Psoas muscle (tissue), 8 donors: Measurements from ENCODE around the gene NEDD4. TPM values are rescaled to one million over a fixed set of nuclear protein-coding genes. Genes with fewer than 3 reads are reported as not detected.
"Not testable (repeated sequence)": the region's sequence is repeated elsewhere in the genome, so short reads cannot be mapped to it uniquely, and the experiment has no call there.

Source experiments
- ATAC-seq, 4 donors: fragments of 200-7000 bp; cut with Tn5 transposase; one replicate each; pipeline ENCODE4 v1.9.1; 2020; ENCODE audit warnings: moderate library complexity in 3 of 4, mild to moderate bottlenecking in 2 of 4
- DNase-seq, 2 donors: peaks; one replicate each; pipeline ENCODE4 v3.0.0-alpha.2; 2020
- H3K27ac ChIP-seq: fragments of 200-600 bp; one replicate; pipeline ENCODE4 v1.8.0; 2022
- H3K27me3 ChIP-seq, 3 donors: fragments of 200-600 bp in 1 of 3; one replicate each; pipeline versions ENCODE4 v1.6.1 to v1.8.0; 2013 to 2022; ENCODE audit warnings: low read length in 2 of 3, mild to moderate bottlenecking in 2 of 3, moderate library complexity in 1 of 3; ENCODE audit not compliant: insufficient read depth in 3 of 3
- H3K36me3 ChIP-seq, 2 donors: fragments of 200-600 bp in 1 of 2; one replicate each; pipeline versions ENCODE4 v1.6.1 to v1.8.0; 2013 to 2022; ENCODE audit warnings: low read depth in 1 of 2, mild to moderate bottlenecking in 1 of 2, moderate library complexity in 1 of 2; ENCODE audit not compliant: insufficient read depth in 1 of 2
- H3K4me1 ChIP-seq: fragments of 200-600 bp; one replicate; pipeline ENCODE4 v1.8.0; 2022
- H3K4me3 ChIP-seq: fragments of 200-600 bp; one replicate; pipeline ENCODE4 v1.8.0; 2022; ENCODE audit warnings: mild to moderate bottlenecking
- H3K9me3 ChIP-seq: fragments of 200-600 bp; one replicate; pipeline ENCODE4 v1.8.0; 2022
- CTCF ChIP-seq: fragments of 200-600 bp; IDR thresholded peaks from one replicate; pipeline ENCODE4 v1.8.0; 2022; ENCODE audit warnings: antibody characterized with exemption
- WGBS, 3 donors: extraction: QIAGEN DNeasy Blood & Tissue Kit; methylation state at CpG; one replicate each; pipeline versions ENCODE4 v1.1.6 to v1.1.7; 2013; 5-methylcytosine and 5-hydroxymethylcytosine counted together
- intact Hi-C, 2 donors: fragments of 100-400 bp; cut with DNase I; formaldehyde crosslinking; loops; one replicate each; pipeline versions ENCODE4 v1.11.0 to v1.14.2; 2022
- polyA plus RNA-seq, 3 donors: library from polyadenylated mRNA; stranded (reverse); fragments of 200-250 nt; gene quantifications; one replicate each; pipeline ENCODE4 v1.2.3, GENCODE V29; 2013
- total RNA-seq, 4 donors: library from RNA; stranded (reverse); fragmentation: NEBNext Ultra II Directional in 2 of 4; extraction: Animal tissue kit (Norgen Biotek cat#: 25700) in 2 of 4; gene quantifications; one replicate each; pipeline versions ENCODE4 v1.2.1 to v1.2.4, GENCODE V29; 2021 to 2023
- donor health status: healthy with polysubstance abuse.
- donor health status: DM: no; HTN: no; CAD: no; lungs with moderate emphysema.
- donor health status: Bipolar disorder and iron deficiency.
- donor health status: healthy.
- donor health status: DM: yes; HTN: yes; CAD: no.
- donor health status: DM: no; HTN: no; CAD: no.
- donor health status: DM: no; HTN: no; CAD: no.
- donor health status: DM: yes; HTN: yes; CAD: no.

The NEDD4 gene
- total and polyA plus RNA-seq, 7 donors = 36.2 to 145 (median 94.5) TPM

- 82 to 85% (median 83%) methylated on average over 8 of the region's 8 CpGs for WGBS, 3 donors
- Histone ChIP-seq H3K4me3 (no peak overlapping the region), H3K27me3 (no peaks in the 10 kb centered on the region), H3K4me1 (no peaks in the 10 kb centered on the region), H3K9me3 (no peaks in the 10 kb centered on the region), H3K27ac (no peak overlapping the region), H3K36me3 (no peaks in the 10 kb centered on the region)
- ATAC-seq (no peak), DNase-seq (peak in 1 of 2 donors; percentile 53)
- peak; percentile 36 for TF ChIP-seq CTCF
- intact Hi-C loops = no loop called here
Measured at GRCh38 chr15:55789066-55789660, 204.2 kb downstream of the NEDD4 start.

DNA sequence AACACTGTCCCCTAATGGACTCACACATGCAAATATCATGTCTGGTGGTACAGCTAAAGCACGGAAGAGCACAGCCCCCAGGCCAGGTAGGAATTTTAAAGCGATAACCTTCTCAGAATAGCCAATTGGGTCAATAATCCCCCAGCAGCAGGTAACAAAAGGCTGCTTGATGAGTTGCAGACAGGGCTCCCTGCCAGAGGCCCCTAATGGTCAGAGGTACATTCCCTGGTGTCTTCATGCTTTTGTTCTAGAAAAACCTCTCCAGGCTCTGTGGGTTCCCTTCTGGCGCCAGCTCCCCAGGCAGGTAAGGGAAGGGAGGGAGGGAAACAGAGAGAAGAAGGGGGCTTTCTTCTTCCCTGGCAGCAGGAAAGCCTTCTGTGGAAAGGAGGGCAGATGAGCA lies 207.1 kb downstream of the NEDD4 start:
- 73 to 82% (median 82%) methylated on average over 3 of the region's 3 CpGs for WGBS, 3 donors
- no peaks in the 10 kb centered on the region for H3K9me3 ChIP-seq
- ATAC-seq (no peak), DNase-seq (no peak)
- no peak for TF ChIP-seq CTCF
- no peak overlapping the region for H3K4me3 ChIP-seq
- intact Hi-C loops = no loop called here
- H3K4me1 ChIP-seq = no peaks in the 10 kb centered on the region
- no peak overlapping the region for H3K27ac ChIP-seq
- no peaks in the 10 kb centered on the region for H3K27me3 ChIP-seq
- H3K36me3 ChIP-seq = no peaks in the 10 kb centered on the region

GRCh38 chr15:55785593-55785992 lies 207.8 kb downstream of the NEDD4 start:
- H3K27me3 ChIP-seq, H3K9me3 ChIP-seq, H3K4me1 ChIP-seq, H3K36me3 ChIP-seq, DNase-seq, intact Hi-C loops, ATAC-seq, H3K4me3 ChIP-seq, H3K27ac ChIP-seq: not testable (repeated sequence)
- 84 to 91% (median 90%) methylated on average over 9 of the region's 9 CpGs for WGBS, 3 donors

DNA sequence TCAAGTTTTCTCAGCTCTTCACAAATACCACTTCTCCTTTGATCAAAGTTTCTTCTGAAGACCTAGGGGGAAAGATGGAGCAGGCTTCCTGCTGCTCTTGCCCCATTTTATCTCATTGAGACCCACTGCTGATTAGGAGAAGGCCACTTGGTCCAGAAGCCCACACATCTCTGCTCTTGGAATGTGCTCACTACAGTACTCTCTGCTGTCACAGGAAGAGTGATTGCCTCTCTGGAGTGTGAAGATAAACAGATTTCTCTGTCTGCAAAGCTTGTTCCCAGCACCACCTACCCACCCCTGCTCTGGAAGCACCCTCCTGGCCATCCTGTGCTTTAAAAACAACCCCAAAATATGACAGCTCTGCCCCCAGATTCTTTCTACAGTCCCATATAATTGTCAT lies 209.1 kb downstream of the NEDD4 start:
- ATAC-seq = no peak
- H3K9me3 ChIP-seq = no peaks in the 10 kb centered on the region
- no peak overlapping the region for H3K27ac ChIP-seq
- H3K4me1 ChIP-seq = no peaks in the 10 kb centered on the region
- DNase-seq = no peak
- intact Hi-C loops = no loop called here
- no peaks in the 10 kb centered on the region for H3K27me3 ChIP-seq
- no peaks in the 10 kb centered on the region for H3K36me3 ChIP-seq
- TF ChIP-seq CTCF = no peak
- no peak overlapping the region for H3K4me3 ChIP-seq

- no peak for DNase-seq
- Histone ChIP-seq H3K27ac (no peak overlapping the region), H3K4me3 (no peak overlapping the region), H3K9me3 (no peaks in the 10 kb centered on the region), H3K4me1 (no peaks in the 10 kb centered on the region), H3K27me3 (no peaks in the 10 kb centered on the region), H3K36me3 (no peaks in the 10 kb centered on the region)
- TF ChIP-seq CTCF = no peak
- intact Hi-C loops = no loop called here
- no peak for ATAC-seq
- WGBS, 3 donors = 48 to 50% (median 49%) methylated on average over 3 of the region's 3 CpGs
Measured at GRCh38 chr15:55782901-55783300, 210.5 kb downstream of the NEDD4 start.
